Activated T-cell treated with anti-CD3 and anti-CD28 coated beads, Interleukin-2, amount 50 U/mL, for 72 hours (primary cell): Measurements from ENCODE around the gene DHFR2. TPM values are rescaled to one million over a fixed set of nuclear protein-coding genes. Genes with fewer than 3 reads are reported as not detected.
A peak's percentile ranks its signal among the peaks of the same experiment; 100 is the strongest.
"Not testable (repeated sequence)": the region's sequence is repeated elsewhere in the genome, so short reads cannot be mapped to it uniquely, and the experiment has no call there.

Experiments
- ATAC-seq, 2 donors: fragments of 150-1000 bp; cut with Tn5 transposase; replicated peaks in 1 of 2; 2 replicates each; pipeline ENCODE4 v1.10.0; 2021; ENCODE audit warnings: moderate library complexity in 2 of 2, mild to moderate bottlenecking in 1 of 2
- DNase-seq, 2 donors: peaks; one replicate each; pipeline ENCODE4 v3.0.0; 2021 to 2022; ENCODE audit warnings: mixed read lengths in 1 of 2
- H3K27ac Mint-ChIP-seq: one replicate; pipeline ENCODE4 v1.8.0; 2022; ENCODE audit warnings: mild to moderate bottlenecking, moderate library complexity, mixed read lengths
- H3K27me3 Mint-ChIP-seq: one replicate; pipeline ENCODE4 v1.8.0; 2022; ENCODE audit warnings: low read depth, mixed read lengths
- H3K36me3 Mint-ChIP-seq, 2 donors: one replicate each; pipeline ENCODE4 v1.8.0; 2022; ENCODE audit warnings: mixed read lengths in 2 of 2, mild to moderate bottlenecking in 1 of 2; ENCODE audit not compliant: insufficient read depth in 2 of 2
- H3K4me1 Mint-ChIP-seq: one replicate; pipeline ENCODE4 v1.8.0; 2022; ENCODE audit warnings: low read depth, mixed read lengths
- H3K4me3 Mint-ChIP-seq, 2 donors: one replicate each; pipeline ENCODE4 v1.8.0; 2022; ENCODE audit warnings: mild to moderate bottlenecking in 2 of 2, mixed read lengths in 2 of 2, moderate library complexity in 2 of 2
- H3K9me3 Mint-ChIP-seq, 2 donors: one replicate each; pipeline ENCODE4 v1.8.0; 2022; ENCODE audit warnings: mixed read lengths in 2 of 2
- total RNA-seq, 2 donors: library from RNA; stranded (reverse); gene quantifications; one replicate each; pipeline ENCODE4 v1.2.3, GENCODE V29; 2022

The DHFR2 gene
- total RNA-seq, 2 donors from 2014 or later: 8.1 to 9.3 TPM

DNA sequence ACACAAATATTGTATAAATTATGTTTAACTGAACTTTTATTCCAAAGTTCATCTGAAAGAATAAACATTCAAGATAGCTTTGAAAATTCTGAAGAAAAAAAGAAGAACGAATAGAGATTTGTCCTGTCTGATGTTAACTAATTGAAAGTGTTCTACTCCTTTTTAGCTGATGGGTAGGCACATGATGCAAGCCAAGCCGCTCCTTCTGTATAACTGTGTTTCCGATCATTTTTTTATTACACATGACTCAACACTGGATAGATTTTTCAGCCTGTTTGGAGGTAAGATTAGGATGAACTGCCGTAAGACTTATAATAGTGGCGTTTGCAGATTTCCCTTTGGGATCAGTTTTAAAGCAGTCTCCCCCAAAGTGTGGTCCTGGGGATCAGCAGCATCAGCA is 19.2 kb upstream of the DHFR2 start:
- Mint-ChIP-seq H3K9me3 (no peaks in the 10 kb centered on the region), H3K4me1 (peaks cover 37% of the 10 kb centered on the region), H3K4me3 (no peak overlapping the region), H3K27ac (no peak overlapping the region), H3K27me3 (no peaks in the 10 kb centered on the region), H3K36me3 (peaks cover 2 to 14% of the 10 kb centered on the region in 2 donors)
- no peak for DNase-seq
- no peak for ATAC-seq

GRCh38 chr3:94080552-94080951 is 17.8 kb upstream of the DHFR2 start:
- H3K27me3 Mint-ChIP-seq, H3K9me3 Mint-ChIP-seq, H3K4me3 Mint-ChIP-seq, H3K27ac Mint-ChIP-seq, DNase-seq, ATAC-seq: not testable (repeated sequence)
- Mint-ChIP-seq H3K36me3 (peaks cover 7 to 18% of the 10 kb centered on the region in 2 donors), H3K4me1 (peaks cover 37% of the 10 kb centered on the region)

DNA sequence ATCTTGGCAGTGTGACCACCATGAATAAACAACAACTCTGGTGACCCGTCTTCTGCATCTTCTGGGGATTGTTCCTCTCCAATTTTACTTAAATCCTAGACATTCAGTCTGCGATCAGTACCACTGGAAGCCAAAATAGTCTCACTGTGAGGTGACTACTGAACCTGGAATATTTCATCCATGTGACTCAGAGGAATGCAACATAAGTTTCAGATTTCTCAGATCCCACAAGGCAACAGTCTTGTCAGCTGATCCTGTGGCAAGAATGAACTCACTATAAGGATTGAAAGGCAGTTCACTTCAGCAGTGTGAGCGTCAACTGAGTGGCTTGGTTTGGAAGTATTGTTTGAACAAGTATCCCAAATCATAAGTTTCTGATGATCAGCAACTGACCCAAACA is 13.3 kb upstream of the DHFR2 start:
- H3K9me3 Mint-ChIP-seq: no peaks in the 10 kb centered on the region
- peaks cover 11 to 25% of the 10 kb centered on the region in 2 donors for H3K36me3 Mint-ChIP-seq
- H3K4me1 Mint-ChIP-seq: peaks cover 52% of the 10 kb centered on the region
- no peaks in the 10 kb centered on the region for H3K27me3 Mint-ChIP-seq
- DNase-seq (no peak), ATAC-seq (no peak)
- no peak overlapping the region for H3K27ac Mint-ChIP-seq
- no peak overlapping the region for H3K4me3 Mint-ChIP-seq

DNA sequence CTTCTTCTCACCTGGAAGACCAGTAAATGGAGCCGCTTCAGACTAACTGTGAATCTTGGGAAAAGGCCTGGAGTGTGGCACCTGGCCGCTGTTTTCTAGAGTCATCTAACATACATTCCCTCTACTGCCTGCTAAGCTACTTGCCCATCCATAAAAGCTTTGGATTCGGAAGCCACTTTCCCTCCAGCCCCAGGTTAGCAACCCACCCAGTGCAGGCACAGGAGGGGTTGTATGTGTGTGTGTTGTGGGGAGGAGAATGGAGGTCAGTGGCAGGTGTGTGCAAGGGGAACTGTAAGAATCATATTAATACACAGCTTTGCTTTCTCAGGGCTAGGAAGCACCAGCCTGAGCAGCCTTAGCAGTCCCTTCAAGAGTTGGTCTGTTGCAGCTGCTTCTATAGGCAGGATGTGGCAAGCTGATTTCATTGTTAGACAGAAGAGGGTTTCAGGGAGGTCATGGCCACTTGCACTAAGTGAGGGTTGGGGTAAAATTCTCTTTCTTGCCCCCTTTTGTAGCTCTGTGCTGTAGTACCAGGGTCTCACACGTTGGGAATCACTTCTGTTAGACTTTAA is 9.1 kb upstream of the DHFR2 start:
- peaks cover 66% of the 10 kb centered on the region for H3K4me1 Mint-ChIP-seq
- peaks cover 16 to 28% of the 10 kb centered on the region in 2 donors for H3K36me3 Mint-ChIP-seq
- H3K27ac Mint-ChIP-seq: peak overlapping the region; percentile 9
- ATAC-seq: peak; percentile 76 to 78
- no peak overlapping the region for H3K4me3 Mint-ChIP-seq
- no peak for DNase-seq
- no peaks in the 10 kb centered on the region for H3K27me3 Mint-ChIP-seq
- peaks cover 0 to 2% of the 10 kb centered on the region in 2 donors for H3K9me3 Mint-ChIP-seq

GRCh38 chr3:94070341-94070911 is 7.7 kb upstream of the DHFR2 start:
- DNase-seq (no peak), ATAC-seq (peak; percentile 53 to 67)
- Mint-ChIP-seq H3K4me1 (peaks cover 78% of the 10 kb centered on the region), H3K4me3 (peak overlapping the region in 1 of 2 donors; percentile 6), H3K36me3 (peaks cover 12 to 29% of the 10 kb centered on the region in 2 donors), H3K9me3 (peaks cover 0 to 2% of the 10 kb centered on the region in 2 donors), H3K27me3 (no peaks in the 10 kb centered on the region), H3K27ac (peak overlapping the region; percentile 17)

- no peak for DNase-seq
- no peak for ATAC-seq
- Mint-ChIP-seq H3K36me3 (peaks cover 14 to 32% of the 10 kb centered on the region in 2 donors), H3K27ac (peak overlapping the region; percentile 54), H3K4me3 (peak overlapping the region in 1 of 2 donors; percentile 19), H3K9me3 (peaks cover 0 to 2% of the 10 kb centered on the region in 2 donors), H3K27me3 (no peaks in the 10 kb centered on the region), H3K4me1 (peaks cover 83% of the 10 kb centered on the region)
Measured at GRCh38 chr3:94069194-94069813, 6.6 kb upstream of the DHFR2 start.

DNA sequence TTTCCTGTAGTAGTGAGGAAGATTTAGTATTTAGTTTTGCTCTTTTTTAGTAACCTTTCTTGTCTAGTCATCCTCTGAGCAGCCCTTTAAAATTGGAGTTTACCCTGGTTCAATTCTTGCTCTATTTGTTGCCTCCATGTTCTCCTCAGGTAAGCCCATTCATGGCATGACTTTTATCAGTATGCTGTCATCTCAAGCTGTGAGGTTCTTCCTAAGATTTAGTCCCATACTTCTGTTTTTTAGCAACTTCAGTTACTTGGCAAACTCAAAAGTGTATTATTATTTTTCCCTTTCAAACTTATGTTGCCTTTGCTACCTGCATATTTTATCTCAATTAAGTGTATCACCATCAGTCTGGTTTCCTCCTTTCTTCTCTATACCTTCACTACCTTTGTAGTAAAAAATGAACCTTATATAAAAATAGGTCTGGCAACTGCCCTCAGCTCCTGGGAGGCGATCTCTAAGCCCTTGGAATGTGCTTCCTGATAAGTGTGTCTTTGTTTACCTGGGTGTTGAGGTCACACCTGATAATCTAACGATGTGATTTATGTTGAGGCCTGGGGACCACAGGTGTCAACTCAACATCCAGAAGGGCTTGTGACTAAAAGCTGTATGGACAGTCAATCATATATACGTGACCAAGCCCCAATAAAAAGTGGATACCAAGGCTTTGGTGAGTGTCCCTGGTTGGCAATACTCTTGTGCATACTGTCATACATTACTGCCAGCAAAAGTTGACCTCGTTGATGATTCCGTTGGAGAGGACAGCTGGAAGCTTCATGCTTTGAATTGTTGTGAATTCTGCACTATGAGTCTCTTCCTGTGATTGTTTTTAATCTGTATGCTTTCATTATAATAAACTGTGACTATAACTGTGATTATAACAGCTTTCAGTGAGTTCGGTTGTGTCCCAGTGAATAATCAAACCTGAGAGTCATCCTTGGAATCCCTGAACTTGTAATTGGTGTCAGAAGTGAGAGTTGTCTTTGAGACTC is 4.1 kb upstream of the DHFR2 start:
- Mint-ChIP-seq H3K4me3 (peak overlapping the region in 1 of 2 donors; percentile 66), H3K9me3 (peaks cover 0 to 2% of the 10 kb centered on the region in 2 donors), H3K4me1 (peaks cover 77% of the 10 kb centered on the region), H3K27ac (peak overlapping the region; percentile 88), H3K27me3 (no peaks in the 10 kb centered on the region), H3K36me3 (peaks cover 9 to 23% of the 10 kb centered on the region in 2 donors)
- ATAC-seq (no peak), DNase-seq (no peak)

- peaks cover 73% of the 10 kb centered on the region for H3K4me1 Mint-ChIP-seq
Measured at GRCh38 chr3:94065819-94066480, 3.2 kb upstream of the DHFR2 start.

DNA sequence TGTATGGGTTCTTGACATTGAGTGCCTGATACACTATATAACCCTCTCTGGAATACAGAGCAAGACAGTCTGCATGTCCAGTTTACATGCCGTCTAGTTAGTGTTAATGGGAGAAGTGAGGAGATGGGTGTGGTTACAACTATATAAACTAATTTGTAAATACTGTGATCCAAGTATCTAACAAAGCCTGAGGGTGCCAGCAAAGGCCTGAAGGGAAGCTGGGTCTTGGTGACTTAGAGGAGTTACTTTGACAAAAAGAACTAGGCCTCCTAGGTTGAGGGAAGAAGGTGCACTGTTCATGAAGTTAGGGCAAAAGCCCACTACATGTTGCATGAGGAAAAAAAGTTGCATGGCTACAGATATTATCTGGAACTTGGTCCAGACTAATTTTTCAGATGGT is 2.4 kb upstream of the DHFR2 start:
- Mint-ChIP-seq H3K4me1 (peaks cover 72% of the 10 kb centered on the region), H3K36me3 (peaks cover 9 to 28% of the 10 kb centered on the region in 2 donors), H3K9me3 (peaks cover 0 to 2% of the 10 kb centered on the region in 2 donors), H3K27me3 (no peaks in the 10 kb centered on the region), H3K27ac (peak overlapping the region; percentile 7), H3K4me3 (peak overlapping the region; percentile 47 to 65)
- DNase-seq (no peak), ATAC-seq (no peak)

More at GRCh38 chr3:94065819-94066480, 3.2 kb upstream of the DHFR2 start:
- DNase-seq: no peak
- Mint-ChIP-seq H3K36me3 (peaks cover 9 to 23% of the 10 kb centered on the region in 2 donors), H3K9me3 (peaks cover 0 to 2% of the 10 kb centered on the region in 2 donors), H3K27ac (peak overlapping the region; percentile 88), H3K4me3 (peak overlapping the region in 1 of 2 donors; percentile 66), H3K27me3 (no peaks in the 10 kb centered on the region)
- peak; percentile 20 to 50 for ATAC-seq

DNA sequence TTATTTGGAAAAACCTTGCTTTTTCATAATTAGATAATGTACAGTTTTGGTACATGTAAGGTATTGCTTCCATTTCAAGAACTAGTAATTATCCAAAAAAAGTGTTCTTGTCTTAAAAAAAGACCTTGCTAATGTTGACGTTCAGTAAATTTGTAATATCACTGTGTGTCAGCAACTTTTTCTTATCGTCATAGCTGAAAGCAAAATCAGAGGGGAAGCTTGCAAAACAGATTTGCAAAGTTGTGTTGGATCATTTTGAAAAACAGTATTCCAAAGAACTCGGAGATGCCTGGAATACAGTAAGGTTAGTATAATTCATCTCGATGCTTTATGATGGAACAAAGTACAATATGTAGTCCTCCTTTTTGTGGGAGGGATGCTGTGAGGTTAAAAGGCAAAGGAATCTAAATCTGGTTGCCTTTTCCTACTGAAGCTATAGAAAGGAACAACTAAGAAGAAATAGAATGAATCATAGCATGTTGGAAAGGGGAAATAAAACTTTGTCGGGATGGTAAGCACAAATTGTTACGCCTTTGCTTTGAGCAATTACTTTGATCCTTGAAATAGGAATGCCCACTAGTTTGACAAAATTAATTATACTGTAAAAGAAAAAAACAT is 1.6 kb upstream of the DHFR2 start:
- Mint-ChIP-seq H3K27ac (peak overlapping the region; percentile 100), H3K4me3 (peak overlapping the region; percentile 90 to 95), H3K9me3 (peaks cover 0 to 2% of the 10 kb centered on the region in 2 donors), H3K4me1 (peaks cover 66% of the 10 kb centered on the region), H3K36me3 (peaks cover 9 to 30% of the 10 kb centered on the region in 2 donors), H3K27me3 (no peaks in the 10 kb centered on the region)
- ATAC-seq (no peak), DNase-seq (no peak)

DNA sequence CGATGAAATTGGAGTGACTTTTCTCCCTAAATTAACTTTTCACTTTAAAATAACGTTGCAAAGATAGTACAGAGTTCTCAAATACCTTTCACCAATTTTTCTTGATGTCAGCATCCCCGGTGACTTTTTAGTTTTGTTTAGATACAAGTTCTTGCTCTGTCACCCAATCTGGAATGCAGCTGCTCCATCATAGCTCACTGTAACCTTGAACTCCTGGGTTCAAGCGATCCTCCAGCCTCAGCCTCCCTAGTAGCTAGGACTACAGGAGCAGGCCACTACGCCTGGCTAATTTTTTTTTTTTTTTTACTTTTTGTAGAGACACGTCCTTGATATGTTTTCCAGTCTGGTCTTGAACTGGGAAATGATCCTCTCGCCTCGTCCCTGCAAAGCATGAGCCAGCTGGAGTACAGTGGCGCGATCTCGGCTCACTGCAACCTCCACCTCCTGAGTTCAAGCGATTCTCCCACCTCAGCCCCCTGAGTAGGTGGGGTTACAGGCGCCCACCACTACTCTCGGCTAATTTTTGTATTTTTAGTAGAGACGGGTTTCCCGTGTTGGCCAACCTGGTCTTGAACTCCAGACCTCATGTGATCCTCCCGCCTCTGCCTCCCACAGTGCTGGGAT is 892 bp upstream of the DHFR2 start:
- peaks cover 62% of the 10 kb centered on the region for H3K4me1 Mint-ChIP-seq
- peak overlapping the region; percentile 90 to 95 for H3K4me3 Mint-ChIP-seq
- DNase-seq: no peak
- no peak for ATAC-seq
- peak overlapping the region; percentile 100 for H3K27ac Mint-ChIP-seq
- H3K9me3 Mint-ChIP-seq: peaks cover 0 to 2% of the 10 kb centered on the region in 2 donors
- H3K36me3 Mint-ChIP-seq: peaks cover 9 to 30% of the 10 kb centered on the region in 2 donors
- H3K27me3 Mint-ChIP-seq: no peaks in the 10 kb centered on the region
